OCI-LY3 (cell line): Measurements from ENCODE around the gene UNC93A.
"Not testable (repeated sequence)": the region's sequence is repeated elsewhere in the genome, so short reads cannot be mapped to it uniquely, and the experiment has no call there.

Source experiments
- H2AFZ ChIP-seq: fragments of 200-600, 300-600 bp; shearing (Covaris generic); 2 replicates; pipeline ENCODE4 v1.6.0; 2014; ENCODE audit warnings: antibody characterized with exemption, low read depth, low read length
- H3K27ac ChIP-seq: fragments of 200-600, 300-600 bp; sonication (generic); 2 replicates; pipeline ENCODE4 v1.5.1; 2014; ENCODE audit warnings: mild to moderate bottlenecking, low read length, moderate library complexity, mixed read lengths
- H3K27me3 ChIP-seq: fragments of 200-600, 300-600 bp; sonication (generic); 2 replicates; pipeline ENCODE4 v1.6.1; 2014; ENCODE audit warnings: low read depth, low read length, mixed read lengths
- H3K36me3 ChIP-seq: fragments of 200-600, 300-600 bp; sonication (generic); replicated peaks from 2 replicates; pipeline ENCODE3; 2014; ENCODE audit warnings: low read depth, low read length, mixed read lengths
- H3K4me1 ChIP-seq: fragments of 300-600, 200-600 bp; sonication (generic); 2 replicates; pipeline ENCODE4 v1.6.1; 2014; ENCODE audit warnings: low read length, mixed read lengths
- H3K4me2 ChIP-seq: fragments of 200-600, 300-600 bp; sonication (generic); 2 replicates; pipeline ENCODE4 v1.6.1; 2014; ENCODE audit warnings: low read length, mixed read lengths
- H3K4me3 ChIP-seq: fragments of 300-600, 200-600 bp; sonication (generic); 2 replicates; pipeline ENCODE4 v1.5.1; 2014; ENCODE audit warnings: antibody characterized with exemption, mild to moderate bottlenecking, low read length, moderate library complexity
- H3K79me2 ChIP-seq: fragments of 300-600, 200-600 bp; shearing (Covaris generic); 2 replicates; pipeline ENCODE4 v1.6.1; 2014; ENCODE audit warnings: mild to moderate bottlenecking, low read length, mixed read lengths
- H3K9ac ChIP-seq: fragments of 300-600, 200-600 bp; shearing (Covaris generic); 2 replicates; pipeline ENCODE4 v1.6.0; 2014; ENCODE audit warnings: mild to moderate bottlenecking, low read length, moderate library complexity
- H3K9me3 ChIP-seq: fragments of 200-600, 300-600 bp; shearing (Covaris generic); 2 replicates; pipeline ENCODE4 v1.6.1; 2014; ENCODE audit warnings: low read length, mixed read lengths; ENCODE audit not compliant: insufficient read depth
- H4K20me1 ChIP-seq: fragments of 200-600, 300-600 bp; sonication (generic); 2 replicates; pipeline ENCODE4 v1.6.1; 2016; ENCODE audit warnings: low read length, mixed read lengths; ENCODE audit not compliant: insufficient read depth
- EZH2phosphoT487 ChIP-seq: fragments of 200-600 bp; shearing (Covaris generic); IDR thresholded peaks from 2 replicates; pipeline ENCODE4 v1.6.1; 2018; ENCODE audit warnings: antibody characterized with exemption, mixed run types, low read depth
- TF ChIP-seq, protein P1 (sequence below): fragments of 200-600, 300-600 bp; sonication (generic); IDR thresholded peaks from 2 replicates; pipeline ENCODE4 v1.5.1; 2014; ENCODE audit warnings: antibody characterized with exemption, low read length, low read depth

Gene UNC93A

DNA sequence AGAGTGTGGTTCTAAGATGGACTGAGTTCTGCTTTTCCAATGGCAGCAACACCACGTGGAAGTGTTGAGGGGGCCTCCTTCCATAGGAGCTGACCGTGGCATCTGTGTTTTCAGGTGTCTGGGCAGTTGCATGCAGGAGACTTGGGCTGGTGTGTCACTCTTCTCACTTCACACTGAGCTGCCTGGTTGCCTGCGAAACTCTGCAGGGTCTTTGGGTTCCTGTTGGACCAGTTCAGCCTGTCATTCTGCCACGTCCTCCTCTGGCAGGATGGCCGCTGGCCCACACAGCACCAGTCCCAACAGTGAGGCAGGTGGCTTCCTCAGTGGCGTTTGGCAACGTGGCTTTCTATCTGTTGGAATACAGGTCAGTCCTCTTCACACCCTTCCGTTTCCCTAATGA, 16.1 kb upstream of the UNC93A start:
- no peaks in the 10 kb centered on the region for H3K79me2 ChIP-seq
- H3K4me3 ChIP-seq = no peak overlapping the region
- H3K9ac ChIP-seq = no peak overlapping the region
- no peaks in the 10 kb centered on the region for H3K4me1 ChIP-seq
- H3K27ac ChIP-seq = no peak overlapping the region
- H4K20me1 ChIP-seq = no peaks in the 10 kb centered on the region
- no peaks in the 10 kb centered on the region for H3K9me3 ChIP-seq
- H3K4me2 ChIP-seq = no peak overlapping the region
- no peak overlapping the region for H2AFZ ChIP-seq
- no peaks in the 10 kb centered on the region for H3K36me3 ChIP-seq
- no peaks in the 10 kb centered on the region for H3K27me3 ChIP-seq
- TF ChIP-seq, protein P1, sequence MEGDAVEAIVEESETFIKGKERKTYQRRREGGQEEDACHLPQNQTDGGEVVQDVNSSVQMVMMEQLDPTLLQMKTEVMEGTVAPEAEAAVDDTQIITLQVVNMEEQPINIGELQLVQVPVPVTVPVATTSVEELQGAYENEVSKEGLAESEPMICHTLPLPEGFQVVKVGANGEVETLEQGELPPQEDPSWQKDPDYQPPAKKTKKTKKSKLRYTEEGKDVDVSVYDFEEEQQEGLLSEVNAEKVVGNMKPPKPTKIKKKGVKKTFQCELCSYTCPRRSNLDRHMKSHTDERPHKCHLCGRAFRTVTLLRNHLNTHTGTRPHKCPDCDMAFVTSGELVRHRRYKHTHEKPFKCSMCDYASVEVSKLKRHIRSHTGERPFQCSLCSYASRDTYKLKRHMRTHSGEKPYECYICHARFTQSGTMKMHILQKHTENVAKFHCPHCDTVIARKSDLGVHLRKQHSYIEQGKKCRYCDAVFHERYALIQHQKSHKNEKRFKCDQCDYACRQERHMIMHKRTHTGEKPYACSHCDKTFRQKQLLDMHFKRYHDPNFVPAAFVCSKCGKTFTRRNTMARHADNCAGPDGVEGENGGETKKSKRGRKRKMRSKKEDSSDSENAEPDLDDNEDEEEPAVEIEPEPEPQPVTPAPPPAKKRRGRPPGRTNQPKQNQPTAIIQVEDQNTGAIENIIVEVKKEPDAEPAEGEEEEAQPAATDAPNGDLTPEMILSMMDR = no peak
- TF ChIP-seq EZH2phosphoT487 = no peak

DNA sequence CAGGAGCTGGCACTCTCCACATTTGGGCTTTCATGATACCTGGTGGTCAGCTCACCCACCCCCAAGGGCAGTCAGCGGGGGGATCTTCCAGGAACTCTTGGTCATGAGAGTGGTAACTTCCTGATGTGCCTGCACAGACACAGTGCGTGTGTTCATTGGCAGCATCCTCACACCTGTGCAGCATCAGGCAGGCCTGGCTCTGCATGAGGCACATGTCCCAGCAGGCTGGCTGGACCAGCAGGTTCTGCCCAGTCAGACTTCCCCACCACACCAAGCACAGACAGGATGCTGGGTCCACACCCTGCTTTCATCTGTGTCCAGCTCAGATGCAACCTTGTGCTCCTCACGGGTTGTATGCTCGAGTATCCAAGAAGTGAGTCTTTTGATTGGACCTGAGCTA, 15.7 kb upstream of the UNC93A start:
- Histone ChIP-seq H3K4me1 (no peaks in the 10 kb centered on the region), H3K4me2 (no peak overlapping the region), H3K9ac (no peak overlapping the region), H3K4me3 (no peak overlapping the region), H3K27ac (no peak overlapping the region), H3K79me2 (no peaks in the 10 kb centered on the region), H3K27me3 (no peaks in the 10 kb centered on the region), H3K9me3 (no peaks in the 10 kb centered on the region), H3K36me3 (no peaks in the 10 kb centered on the region), H4K20me1 (no peaks in the 10 kb centered on the region), H2AFZ (no peak overlapping the region)
- TF ChIP-seq EZH2phosphoT487 = no peak
- TF ChIP-seq, protein P1 = no peak

DNA sequence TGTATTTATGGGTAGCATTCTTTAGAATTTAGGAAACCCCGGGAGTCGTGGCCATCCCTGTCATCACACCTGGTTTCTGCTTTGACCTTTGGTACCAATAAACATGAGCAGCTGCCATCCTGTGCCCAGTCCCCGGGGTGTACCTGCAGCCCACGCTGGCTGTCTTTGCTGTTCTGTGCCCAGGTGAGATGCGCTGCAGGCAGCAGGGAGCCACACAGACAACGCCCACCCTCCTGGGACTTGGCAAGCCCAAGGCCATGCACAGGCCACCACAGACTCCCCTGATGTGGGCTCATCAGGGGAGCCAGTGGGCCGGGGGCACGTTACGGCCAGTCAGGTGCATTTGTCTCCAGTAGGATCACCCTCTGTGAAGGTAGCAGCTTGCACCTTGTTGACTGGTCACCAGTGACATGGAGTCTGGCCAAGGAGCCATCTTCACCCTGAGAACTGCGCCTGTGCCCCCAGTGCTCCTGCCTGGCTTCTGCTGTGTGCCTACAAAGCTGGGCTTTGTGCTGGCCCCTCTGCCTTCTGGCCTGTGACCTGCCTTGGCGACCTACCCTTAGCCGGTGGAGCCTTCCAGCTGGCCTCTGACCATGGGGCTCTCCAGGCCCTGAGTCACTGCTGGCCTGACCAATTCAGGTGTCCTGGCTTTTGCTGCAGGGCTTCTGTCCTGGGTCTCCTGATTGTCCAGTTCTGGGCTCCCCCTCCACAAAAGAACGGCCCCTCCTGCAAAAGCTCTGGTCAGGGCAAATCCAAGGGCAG, 14.2 kb upstream of the UNC93A start:
- TF ChIP-seq, protein P1 = no peak
- no peak for TF ChIP-seq EZH2phosphoT487
- no peaks in the 10 kb centered on the region for H3K9me3 ChIP-seq
- no peak overlapping the region for H3K27ac ChIP-seq
- H3K4me3 ChIP-seq = no peak overlapping the region
- no peaks in the 10 kb centered on the region for H3K27me3 ChIP-seq
- no peak overlapping the region for H3K9ac ChIP-seq
- no peaks in the 10 kb centered on the region for H3K36me3 ChIP-seq
- no peaks in the 10 kb centered on the region for H4K20me1 ChIP-seq
- H3K4me2 ChIP-seq = no peak overlapping the region
- H2AFZ ChIP-seq = no peak overlapping the region
- no peaks in the 10 kb centered on the region for H3K79me2 ChIP-seq
- H3K4me1 ChIP-seq = no peaks in the 10 kb centered on the region

DNA sequence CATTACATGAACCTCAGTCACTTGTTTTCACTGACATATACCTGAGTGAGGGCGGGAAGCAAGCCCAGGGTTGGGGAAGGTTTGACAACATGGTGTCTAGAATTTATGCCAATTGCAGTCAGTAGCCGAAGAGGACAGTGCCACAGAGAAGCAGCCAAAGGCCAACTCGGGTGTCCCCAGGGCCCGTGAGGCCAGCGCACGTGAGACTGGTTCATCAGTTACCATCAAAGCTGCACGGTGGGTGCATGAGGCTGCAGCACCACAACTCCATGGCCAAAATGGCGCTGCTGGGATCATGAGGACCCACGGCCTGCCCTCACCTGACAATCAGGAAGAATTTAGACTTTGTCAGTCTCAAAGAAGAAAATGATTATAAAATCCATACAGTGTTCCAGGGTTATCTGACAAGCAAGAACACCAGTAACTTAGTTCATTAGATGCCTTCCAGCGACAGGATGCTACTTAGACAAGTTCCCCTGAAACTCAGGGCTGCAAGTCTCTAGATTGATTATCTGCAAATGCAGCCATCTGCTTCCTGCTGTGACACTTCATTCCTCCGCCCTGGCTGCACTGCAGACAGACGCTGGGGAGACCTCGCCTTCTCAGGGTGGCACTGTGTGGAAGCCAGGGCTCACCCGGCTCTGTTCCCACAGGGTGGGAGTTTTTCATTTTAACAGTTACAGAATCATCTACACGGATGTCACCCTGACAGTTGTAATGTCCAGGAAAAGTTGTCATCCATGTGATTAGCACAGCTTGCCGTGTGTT, 12.8 kb upstream of the UNC93A start:
- H3K27ac ChIP-seq, H3K4me2 ChIP-seq, H3K79me2 ChIP-seq, H3K36me3 ChIP-seq, H3K4me1 ChIP-seq, H2AFZ ChIP-seq, H3K9me3 ChIP-seq, H3K9ac ChIP-seq, H3K27me3 ChIP-seq, H4K20me1 ChIP-seq, H3K4me3 ChIP-seq: not testable (repeated sequence)
